T-helper 2 cell (primary cell): ENCODE results near the gene NECTIN3.

Experiments
- DNase-seq, 5 experiments: peaks; one replicate each; pipeline versions ENCODE4 v3.0.0 to v3.0.0-alpha.2; 2012 to 2022

Gene NECTIN3

DNA sequence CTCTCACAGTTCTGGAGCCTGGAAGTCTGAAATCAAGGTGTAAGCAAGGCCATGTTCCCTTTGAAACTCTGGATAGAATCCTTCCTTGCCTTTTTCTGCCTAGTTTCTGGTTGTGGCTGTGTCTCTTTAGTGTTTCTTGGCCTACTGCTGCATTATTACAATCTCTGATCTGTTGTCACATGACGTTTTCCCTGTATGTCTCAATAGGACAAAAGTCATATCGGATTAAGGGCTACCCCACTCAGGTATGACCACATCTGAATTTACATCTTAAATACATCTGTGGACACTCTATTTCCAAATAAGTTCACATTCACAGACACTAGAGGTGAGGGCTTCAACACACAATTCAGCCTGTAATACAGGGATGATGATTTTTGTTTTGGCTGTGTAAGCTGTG is 13.3 kb downstream of the NECTIN3 start:
- DNase-seq = no peak

- DNase-seq = no peak
Observed at GRCh38 chr3:111087924-111088469, 16.4 kb downstream of the NECTIN3 start.

- DNase-seq = no peak
Observed at GRCh38 chr3:111096487-111097209, 25.0 kb downstream of the NECTIN3 start.

DNA sequence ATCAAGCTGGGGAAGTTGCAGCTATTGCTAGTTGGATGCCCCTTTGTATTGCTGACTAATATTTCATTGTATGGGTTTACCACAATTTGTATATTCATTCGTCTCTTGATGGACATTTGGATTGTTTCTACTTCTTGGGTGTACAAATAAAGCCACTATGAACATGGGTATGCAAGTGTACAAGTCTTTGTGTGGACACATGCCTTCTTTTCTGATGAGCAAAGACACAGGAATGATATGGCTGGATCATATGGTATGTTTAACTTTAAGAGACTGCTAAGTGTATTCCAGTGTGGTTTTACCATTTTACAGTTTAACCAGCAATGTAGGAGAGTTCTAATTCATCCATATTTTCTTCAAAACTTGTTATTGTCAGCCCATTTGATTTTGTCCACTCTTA is 32.2 kb downstream of the NECTIN3 start:
- DNase-seq = no peak

- no peak for DNase-seq
Observed at GRCh38 chr3:111106993-111107661, 35.5 kb downstream of the NECTIN3 start.

- DNase-seq = no peak
Observed at GRCh38 chr3:111107662-111108035, 36.0 kb downstream of the NECTIN3 start.

DNA sequence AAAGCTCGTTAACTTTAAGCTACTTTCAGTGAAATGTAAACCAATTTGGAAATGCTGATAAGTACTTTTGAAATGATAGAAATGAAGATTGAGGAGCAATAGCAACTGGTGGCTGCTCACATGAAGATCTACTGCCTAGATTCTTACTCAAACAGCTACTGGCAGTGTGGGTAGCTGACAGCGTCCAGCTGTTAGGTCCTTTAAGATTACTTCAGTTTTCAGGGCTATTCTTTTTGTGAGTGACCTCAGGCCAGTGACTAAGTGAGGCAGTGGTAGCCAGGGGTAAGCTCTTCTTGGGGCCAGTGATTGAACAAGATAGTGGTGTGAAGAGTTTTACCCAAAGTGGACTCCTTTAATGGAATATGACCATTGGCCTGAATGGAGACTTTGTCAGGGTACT is 41.3 kb downstream of the NECTIN3 start:
- DNase-seq = peak in 1 of 5 experiments; percentile 2

- no peak for DNase-seq
Observed at GRCh38 chr3:111128884-111129283, 57.3 kb downstream of the NECTIN3 start.

GRCh38 chr3:111130827-111131226 is 59.2 kb downstream of the NECTIN3 start:
- no peak for DNase-seq

GRCh38 chr3:111134302-111134701 is 62.7 kb downstream of the NECTIN3 start:
- DNase-seq = no peak

- no peak for DNase-seq
Observed at GRCh38 chr3:111151438-111151837, 79.8 kb downstream of the NECTIN3 start.

DNA sequence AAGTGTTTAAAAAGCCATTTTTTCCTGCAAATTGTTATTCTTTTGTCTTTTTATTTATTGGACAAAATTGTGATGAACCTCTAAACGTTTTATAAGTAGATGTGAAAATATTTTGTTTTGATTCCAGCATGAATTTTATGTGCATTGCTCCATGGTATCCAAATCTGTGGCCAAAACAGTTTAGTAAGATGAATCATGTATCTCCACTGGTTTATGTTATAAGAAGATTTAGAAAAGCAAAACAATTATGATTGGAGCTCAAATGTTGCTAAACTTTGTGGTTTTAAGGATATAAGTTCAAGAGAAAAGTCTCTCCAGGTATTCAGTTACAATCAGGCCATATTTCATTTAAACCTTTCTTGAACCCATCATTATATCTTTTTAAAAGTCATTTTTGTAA is 80.9 kb downstream of the NECTIN3 start:
- DNase-seq = no peak

- DNase-seq = no peak
Observed at GRCh38 chr3:111156517-111156916, 84.9 kb downstream of the NECTIN3 start.

- no peak for DNase-seq
Observed at GRCh38 chr3:111159391-111159790, 87.8 kb downstream of the NECTIN3 start.

GRCh38 chr3:111164621-111165020 is 93.0 kb downstream of the NECTIN3 start:
- no peak for DNase-seq

- no peak for DNase-seq
Observed at GRCh38 chr3:111165411-111165810, 93.8 kb downstream of the NECTIN3 start.

DNA sequence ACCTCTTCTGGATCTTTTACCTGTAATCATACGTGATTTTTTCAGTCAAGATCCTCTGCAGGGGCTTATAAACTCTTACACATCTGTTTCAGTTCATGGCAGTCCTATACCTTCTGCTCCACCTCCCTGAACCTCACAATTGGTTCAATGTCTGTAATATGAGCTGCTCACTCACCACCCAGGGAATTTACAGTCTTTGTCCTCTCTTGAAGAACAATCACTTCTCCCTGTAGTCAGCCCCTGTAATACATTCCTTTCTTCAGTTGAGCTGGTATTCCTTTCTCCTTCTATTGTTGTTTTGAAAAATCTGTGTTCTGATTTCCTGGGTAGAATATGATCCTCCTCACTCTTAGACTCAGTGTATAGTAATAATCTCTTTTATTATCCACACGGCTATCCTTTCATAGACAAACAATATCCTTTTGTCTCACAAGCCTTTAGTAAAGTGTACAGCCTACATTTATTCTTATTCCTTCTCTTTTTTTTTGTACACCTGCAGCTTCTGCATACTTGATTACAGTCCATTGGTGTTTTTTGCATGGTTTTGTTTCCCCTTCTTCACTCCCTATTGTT is 101.8 kb downstream of the NECTIN3 start:
- DNase-seq = no peak

DNA sequence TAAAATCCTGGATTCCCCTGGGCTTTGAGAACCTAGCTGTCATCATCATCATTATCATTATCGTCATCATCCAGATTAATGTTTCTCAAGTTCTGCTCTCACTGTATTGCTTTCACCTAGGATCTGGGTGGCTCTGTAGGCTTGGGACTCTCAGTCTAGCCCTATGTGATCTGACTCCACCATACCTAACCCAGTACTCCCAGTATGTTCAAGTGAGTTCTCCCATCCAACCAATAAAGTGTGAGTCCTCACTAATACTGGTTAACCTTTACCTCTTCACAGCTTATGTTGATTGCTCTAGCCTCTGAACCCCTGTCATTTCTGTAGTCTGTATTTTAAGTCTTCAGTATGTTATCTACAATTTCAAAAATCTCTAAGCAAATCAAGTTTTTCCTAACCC is 102.3 kb downstream of the NECTIN3 start:
- DNase-seq = no peak

GRCh38 chr3:111190518-111190917 is 118.9 kb downstream of the NECTIN3 start:
- no peak for DNase-seq

DNA sequence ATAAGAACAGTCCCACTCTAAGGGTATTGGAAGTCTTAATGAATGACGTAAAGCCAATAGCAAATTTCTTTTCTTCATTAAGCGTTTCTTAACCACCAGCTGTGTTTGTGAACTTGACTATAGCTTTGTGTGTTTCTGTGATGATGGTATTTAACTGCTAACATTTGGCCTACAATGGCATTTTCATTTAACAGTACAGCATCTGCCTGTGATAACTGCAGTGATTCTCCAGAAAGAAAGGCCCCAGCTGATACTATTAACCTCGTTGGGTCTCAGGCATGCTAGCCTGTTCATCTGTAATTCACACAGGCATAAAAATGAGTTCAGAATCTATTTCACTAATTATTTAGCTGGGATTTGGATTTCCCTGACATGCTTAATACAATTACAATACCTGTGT is 121.9 kb downstream of the NECTIN3 start:
- no peak for DNase-seq

GRCh38 chr3:111194048-111194447 is 122.4 kb downstream of the NECTIN3 start:
- DNase-seq = no peak

- DNase-seq = peak in 1 of 5 experiments; percentile 8
Observed at GRCh38 chr3:111197485-111197884, 125.9 kb downstream of the NECTIN3 start.

- no peak for DNase-seq
Observed at GRCh38 chr3:111200027-111200426, 128.4 kb downstream of the NECTIN3 start.
